HG02610 (cell line): Measurements from ENCODE around the gene MPP3.
A peak's percentile ranks its signal among the peaks of the same experiment; 100 is the strongest.

ENCODE experiments used
- ATAC-seq: cut with Tn5 transposase; IDR thresholded peaks from one replicate; pipeline ENCODE4 v1.9.1; 2021; ENCODE audit warnings: mild to moderate bottlenecking, moderate library complexity; ENCODE audit not compliant: unreplicated experiment

MPP3 gene

DNA sequence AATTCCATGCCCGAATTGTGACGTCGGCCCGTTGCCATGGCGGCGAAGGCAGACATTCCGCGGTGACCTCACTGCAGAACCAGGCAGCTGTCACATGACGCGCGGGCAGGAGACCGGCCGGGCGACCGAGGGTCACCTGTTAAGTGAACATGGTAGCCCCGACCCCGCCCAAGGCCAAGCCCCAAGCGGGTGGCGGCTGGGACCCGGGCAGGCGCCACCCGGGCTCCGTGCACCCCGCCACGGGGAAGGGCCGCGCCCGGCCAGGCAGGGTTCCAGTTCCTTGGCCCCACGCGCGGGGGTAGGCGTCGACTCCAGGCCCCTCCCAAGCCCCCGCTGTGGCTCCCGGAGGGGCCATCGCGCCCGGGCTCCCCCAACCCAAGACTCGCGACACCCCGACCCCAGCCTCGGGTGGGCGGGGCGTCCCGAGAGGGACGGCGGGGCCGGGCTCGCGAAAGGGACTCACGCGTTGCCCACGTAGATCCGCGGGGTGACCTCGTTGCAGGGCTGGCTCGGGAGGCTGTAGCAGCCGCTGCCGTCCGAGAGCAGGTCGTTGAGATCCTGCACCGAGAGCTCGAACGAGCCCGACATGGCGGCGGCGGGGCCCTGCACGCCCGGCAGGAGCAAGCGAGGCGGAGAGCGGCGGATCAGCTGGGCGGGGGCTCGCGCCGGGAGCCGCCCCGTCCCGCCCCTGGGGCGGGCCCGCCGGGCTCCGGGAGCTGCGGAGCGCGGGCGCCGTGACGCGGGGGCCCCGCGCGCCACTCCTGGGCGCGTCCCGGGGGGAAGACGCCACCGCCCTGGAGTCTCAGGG lies 54.4 kb downstream of the MPP3 start, which contains the start of gene DUSP3:
TSS of gene DUSP3 (minus strand) at position 641 of the 808 bp plus-strand sequence. CDS start at position 588, 53 bp downstream.
- peak; percentile 78 for ATAC-seq

- ATAC-seq, result no peak
Observed at GRCh38 chr17:43774304-43775250, 58.4 kb downstream of the MPP3 start.

DNA sequence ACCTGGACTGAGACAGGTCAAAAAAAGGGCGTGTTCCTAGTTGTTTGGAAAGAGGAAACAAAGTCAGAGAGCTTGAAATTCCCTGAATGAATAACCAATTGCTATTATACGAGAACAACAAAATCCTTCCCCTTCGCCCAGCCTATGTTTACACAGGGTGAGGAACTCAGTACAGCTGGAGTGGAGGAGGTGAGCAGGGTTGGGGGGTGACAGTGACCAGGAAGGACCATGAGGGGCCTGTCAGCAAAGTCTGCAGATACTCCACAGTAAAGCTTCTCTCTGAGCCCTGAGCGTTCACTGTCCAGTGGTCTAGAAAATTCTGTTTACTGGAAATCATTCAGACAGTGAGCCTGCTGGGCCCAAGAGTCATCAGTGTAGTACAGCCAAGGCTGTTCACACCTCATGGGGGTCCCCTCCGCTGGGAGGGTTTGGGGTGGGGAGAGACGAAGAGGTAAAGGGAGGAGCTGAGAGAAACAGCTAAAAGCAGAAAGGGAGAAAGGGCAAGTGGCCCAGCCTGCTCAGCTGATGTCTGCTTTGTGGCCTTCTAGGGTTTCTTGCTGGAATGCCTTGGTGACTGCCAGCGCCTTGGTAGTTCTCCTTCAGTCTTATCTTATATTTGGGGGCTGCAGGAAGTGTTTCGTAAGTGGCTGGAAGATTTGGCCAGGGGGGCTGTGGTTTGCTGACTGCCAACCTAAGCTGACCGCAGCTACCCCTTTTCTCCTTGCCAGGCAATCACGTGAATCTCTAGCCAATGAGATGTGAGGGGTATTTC lies 59.9 kb downstream of the MPP3 start:
- ATAC-seq, result no peak

- ATAC-seq, result no peak
Observed at GRCh38 chr17:43771463-43771862, 61.5 kb downstream of the MPP3 start.

DNA sequence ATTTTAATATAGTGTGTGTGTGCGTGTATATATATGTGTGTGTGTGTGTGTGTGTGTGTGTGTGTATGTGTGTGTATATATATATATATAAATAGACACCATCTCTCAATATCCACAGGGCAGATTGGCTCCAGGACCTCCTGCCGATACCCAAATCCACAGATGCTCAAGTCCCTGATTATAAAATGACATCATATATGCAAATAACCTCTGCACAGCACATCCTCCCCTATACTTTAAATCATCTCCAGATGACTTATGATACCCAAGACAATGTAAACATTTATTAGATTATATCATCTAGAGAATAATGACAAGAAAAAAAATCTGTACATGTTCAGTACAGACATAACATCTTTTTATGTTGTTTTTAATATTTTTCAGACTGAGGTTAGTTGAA lies 62.0 kb downstream of the MPP3 start:
- no peak for ATAC-seq

- ATAC-seq, result no peak
Observed at GRCh38 chr17:43769859-43770258, 63.1 kb downstream of the MPP3 start.

DNA sequence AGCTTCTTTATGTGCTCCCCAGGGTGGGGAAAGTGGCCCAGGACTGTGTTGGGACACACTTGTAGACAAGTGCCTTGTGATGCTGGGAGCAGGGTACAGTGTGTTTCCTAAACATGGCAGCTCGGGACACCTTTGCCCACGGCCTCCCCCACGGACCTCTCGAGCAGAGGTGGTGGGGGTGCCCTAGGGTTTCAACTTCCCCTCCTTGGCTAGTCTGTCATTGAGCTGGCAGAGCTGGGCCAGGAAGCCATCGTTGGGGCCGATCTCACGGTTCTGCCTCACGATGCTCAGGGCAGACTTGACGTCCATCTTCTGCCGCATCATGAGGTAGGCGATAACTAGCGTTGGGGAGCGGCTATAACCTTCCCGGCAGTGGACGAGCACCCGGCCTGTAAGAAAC lies 63.5 kb downstream of the MPP3 start:
- no peak for ATAC-seq

DNA sequence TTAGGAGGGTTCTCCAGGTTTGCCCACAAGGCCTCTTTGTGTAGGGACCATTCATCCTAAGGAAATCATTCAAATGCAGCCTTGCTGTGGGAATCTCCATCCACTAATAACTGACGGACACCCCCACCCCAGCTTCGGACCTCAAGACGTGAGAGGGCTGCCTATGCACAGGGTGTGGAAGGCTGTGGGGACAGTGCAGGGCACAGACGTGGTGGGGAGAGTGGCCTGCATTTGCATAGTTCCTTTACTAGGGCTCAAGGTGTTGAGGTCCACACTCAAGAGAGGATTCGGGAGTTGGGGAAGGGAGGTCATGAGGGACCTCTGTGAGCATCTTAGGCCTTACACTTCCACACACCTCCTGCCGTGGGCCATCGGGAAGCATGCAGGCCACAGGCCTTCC lies 64.0 kb downstream of the MPP3 start:
- no peak for ATAC-seq

DNA sequence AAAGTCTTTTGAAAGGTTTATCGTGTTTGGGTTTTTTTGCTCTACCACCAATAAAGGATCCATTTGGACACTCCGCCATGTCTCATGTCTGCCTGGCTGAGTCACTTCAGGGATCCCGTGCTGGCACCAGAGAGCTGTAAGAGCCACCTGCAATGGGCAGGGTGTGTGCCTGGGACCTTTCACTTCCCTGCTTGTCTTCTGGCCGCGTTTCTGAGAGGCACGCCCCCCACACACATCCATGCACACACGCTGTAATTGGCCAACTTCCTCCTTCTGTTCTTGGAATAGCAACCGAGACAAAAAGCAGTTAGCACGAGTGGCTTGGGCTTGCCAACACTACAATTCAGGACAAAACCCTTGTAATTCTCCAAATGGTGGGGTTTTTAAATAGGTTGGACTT lies 64.6 kb downstream of the MPP3 start:
- ATAC-seq, result no peak

DNA sequence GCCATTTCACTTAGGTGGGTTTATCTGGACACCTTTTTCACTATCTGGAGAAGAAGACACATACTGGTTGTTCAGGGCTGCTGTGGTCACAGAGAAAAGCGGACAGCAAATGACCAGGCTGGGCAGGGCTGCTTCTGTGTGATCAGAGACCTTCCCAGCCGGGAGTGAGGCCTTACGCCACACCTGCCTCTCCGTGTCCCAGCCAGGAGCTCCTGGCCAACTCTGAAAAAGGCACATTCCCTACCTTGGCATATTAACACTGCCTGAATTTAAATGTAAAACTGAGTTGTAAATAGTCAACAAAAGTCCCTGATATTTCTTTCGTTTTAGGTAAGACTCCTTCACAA lies 65.3 kb downstream of the MPP3 start:
- no peak for ATAC-seq

GRCh38 chr17:43767053-43767712 lies 65.8 kb downstream of the MPP3 start:
- ATAC-seq, result no peak

DNA sequence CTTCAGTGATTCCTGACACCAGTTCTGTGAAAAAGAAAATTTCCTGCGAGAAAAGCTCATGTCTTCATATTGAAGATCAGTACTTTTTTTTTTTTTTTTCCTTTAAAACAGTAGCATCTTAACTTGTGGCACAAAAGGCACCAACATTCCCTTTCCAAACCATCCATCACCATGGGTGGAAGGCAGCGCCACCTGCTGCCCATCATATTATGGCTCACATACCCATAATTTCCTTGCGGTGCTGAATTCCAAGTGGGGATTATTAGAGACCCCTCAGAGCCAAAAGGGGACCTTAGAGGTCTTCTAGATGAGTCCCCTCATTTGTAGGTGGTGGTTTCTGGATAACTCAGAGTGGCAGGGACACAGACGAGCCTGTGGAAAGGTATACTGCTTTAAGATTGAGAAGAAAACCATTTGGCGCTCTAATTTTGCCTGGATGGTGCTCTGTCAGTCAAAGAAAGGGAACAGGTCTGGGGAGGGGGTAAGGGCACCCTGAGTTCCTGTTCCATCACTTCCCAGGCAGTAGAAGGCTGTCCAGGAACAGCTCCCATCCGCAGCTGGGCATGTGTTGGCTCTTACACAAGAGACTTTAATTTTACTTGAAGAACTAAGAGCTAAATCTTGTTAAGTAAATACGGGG lies 66.4 kb downstream of the MPP3 start:
- ATAC-seq, result no peak

DNA sequence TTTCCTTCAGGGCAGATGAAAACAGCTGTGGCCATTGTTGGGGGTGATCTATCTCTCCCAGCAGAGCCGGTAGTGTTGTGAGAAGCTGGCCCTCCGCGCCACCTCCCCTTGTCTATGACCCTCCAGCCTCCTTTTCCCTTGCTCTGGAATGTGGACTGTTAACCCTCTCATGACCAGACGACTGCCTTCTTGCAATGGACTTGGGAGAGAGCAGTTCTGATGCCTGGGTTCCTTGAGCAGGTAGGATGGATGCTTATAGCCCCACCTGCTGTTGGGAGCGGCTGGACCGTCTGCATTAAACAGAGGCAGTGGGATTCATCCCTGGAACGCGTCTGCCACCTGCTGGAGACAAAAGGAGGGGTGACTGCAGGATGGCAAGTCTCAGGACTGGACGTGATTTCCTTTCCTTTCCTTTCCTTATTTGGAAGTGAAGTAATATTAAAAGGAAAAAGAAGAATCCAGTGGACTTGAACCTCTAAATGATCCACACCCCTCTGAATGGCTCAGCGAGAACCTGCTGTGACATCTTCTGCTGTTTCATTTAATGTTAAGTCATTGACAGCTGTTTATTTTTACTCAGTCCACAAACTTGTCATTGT lies 72.6 kb downstream of the MPP3 start:
- peak; percentile 54 for ATAC-seq

DNA sequence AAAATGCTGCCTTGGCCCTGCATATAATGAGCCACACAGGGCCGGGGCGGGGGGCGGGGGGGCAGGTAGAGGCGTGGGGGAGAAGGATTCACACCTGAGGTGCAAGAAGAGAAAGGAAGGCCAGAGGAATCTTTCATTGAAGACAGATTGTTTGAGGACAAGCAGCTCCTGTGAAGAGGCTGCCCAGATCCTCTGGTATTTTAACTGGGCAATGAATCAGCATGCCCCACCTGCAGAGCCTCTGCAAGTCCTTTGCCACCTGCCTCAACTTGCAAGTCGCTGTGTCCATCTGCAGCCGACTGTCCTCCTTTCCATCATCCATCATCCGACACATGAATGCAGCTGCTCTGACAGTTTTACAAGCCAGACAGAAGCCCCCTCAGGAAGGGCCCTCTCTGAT lies 73.1 kb downstream of the MPP3 start:
- no peak for ATAC-seq

- no peak for ATAC-seq
Observed at GRCh38 chr17:43758497-43759174, 74.3 kb downstream of the MPP3 start, which contains the start of gene SOST. SOST (minus strand) TSS chr17:43758791; CDS start chr17:43758741, 50 bp downstream.

DNA sequence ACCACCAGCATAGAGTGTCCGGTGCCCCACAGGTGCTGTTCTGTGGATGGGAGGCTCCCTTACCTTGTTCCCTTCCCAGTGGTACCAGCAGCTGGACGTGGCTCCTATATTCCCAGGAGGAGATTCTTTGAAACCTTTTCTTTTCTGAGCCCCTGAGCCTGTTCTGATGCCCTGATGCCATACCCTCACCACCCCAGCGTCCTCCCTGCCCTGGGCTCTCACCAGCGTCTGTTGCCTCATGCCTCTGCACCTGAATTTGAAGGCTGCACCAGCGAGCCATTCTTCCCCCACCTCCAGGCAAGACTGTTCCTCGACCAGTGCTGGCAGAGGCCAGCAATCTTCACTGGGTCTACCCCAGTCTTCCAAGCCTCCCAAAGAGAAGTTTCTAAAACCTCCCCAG lies 74.9 kb downstream of the MPP3 start:
- ATAC-seq, result no peak

GRCh38 chr17:43757171-43757660 lies 75.7 kb downstream of the MPP3 start:
- no peak for ATAC-seq

DNA sequence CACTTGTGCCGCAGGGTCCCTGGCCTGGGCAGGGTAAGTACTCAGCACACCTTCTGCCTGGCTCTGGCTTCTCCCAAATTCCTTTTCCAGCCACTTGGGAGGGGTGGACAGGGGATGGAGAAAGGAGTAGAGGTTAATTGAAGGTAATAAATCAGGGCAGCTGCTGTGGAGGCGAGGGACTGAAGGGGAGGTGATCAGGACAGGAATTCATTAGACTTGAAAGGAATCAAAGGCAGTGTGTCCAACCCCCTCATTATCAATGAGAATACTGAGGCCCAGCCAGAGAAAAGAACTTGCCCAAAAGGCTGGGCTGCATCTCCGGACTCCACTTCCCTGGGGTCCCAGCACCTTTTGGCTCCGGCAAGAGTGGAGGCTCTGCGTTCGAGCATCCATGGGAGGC lies 76.7 kb downstream of the MPP3 start:
- no peak for ATAC-seq

DNA sequence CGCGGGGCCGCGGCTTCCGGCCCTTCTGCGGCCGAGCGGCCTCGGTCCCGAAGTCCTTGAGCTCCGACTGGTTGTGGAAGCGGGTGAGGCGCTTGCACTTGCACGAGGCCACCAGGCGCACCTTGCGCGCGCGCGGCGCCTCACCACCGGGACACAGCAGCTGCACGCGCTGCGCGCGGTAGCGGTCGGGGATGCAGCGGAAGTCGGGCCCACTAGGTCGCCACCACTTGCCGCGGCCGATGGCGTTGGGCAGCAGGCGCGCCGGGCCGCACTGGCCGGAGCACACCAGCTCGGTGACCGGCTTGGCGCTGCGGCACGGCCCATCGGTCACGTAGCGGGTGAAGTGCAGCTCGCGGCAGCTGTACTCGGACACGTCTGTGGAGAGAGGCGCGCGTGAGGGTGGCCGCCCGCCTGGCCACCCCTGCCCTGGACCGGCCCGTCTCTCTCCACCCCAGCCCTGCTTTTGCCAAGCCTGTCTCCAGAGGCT lies 77.5 kb downstream of the MPP3 start:
- no peak for ATAC-seq
